ENCODE data around the gene DACH1.
A peak's percentile ranks its signal among the peaks of the same experiment; 100 is the strongest.
"Not testable (repeated sequence)": the region's sequence is repeated elsewhere in the genome, so short reads cannot be mapped to it uniquely, and the experiment has no call there.

The DACH1 gene

DNA sequence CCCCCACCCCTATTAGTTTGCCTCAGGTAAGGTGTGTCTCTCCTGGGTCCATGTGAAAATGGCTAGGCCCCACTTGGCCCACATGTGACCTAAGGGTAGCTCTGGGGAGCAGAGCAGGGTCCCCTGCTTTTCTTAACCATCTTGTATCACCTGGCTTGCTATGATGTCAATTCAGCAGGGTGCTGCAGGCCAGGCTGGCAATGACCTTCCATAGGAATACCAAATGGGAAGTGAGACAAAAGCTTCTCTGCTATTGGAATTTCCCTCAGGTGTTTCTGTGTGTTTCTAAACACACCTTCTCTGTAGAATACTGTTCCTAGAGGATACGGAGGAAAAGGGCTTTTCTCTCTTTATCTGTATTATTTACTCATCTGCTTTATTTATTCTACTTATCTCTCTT lies 35.7 kb upstream of the DACH1 start:
- no peak for DNase-seq
- H3K4me3 ChIP-seq (ENCODE audit: insufficient read depth in 1 of 2, low read depth in 1 of 2, low read length in 2 of 2) = no peak overlapping the region
- H2BK120ac ChIP-seq (ENCODE audit: low read depth, low read length) = no peak overlapping the region
- H3K4ac ChIP-seq (ENCODE audit: low read depth in 1 of 2, low read length in 2 of 2) = peak overlapping the region in 1 of 2 experiments; percentile 57
- no peak overlapping the region for H2AFZ ChIP-seq (ENCODE audit: low read depth, low read length)
- no peak overlapping the region for H2AK5ac ChIP-seq (ENCODE audit: low read length, severe bottlenecking)
- no peak overlapping the region for H2BK15ac ChIP-seq (ENCODE audit: low read depth, poor library complexity, severe bottlenecking)
- no peaks in the 10 kb centered on the region for H3K36me3 ChIP-seq (ENCODE audit: control insufficient read depth in 1 of 2, insufficient read depth in 2 of 2, low read depth in 1 of 2, low read length in 2 of 2)
- no peaks in the 10 kb centered on the region for H3K27me3 ChIP-seq (ENCODE audit: control insufficient read depth in 1 of 2, insufficient read depth in 1 of 2, low read length in 2 of 2)
- no peak overlapping the region for H3K18ac ChIP-seq (ENCODE audit: low read depth in 1 of 2, low read length in 2 of 2)
- H2BK12ac ChIP-seq (ENCODE audit: low read length in 2 of 2) = no peak overlapping the region
- no peak overlapping the region for H3K9ac ChIP-seq (ENCODE audit: low read length)
- H4K8ac ChIP-seq (ENCODE audit: low read length) = peak overlapping the region; percentile 7
- H3K4me2 ChIP-seq (ENCODE audit: low read length, poor library complexity, severe bottlenecking) = no peak overlapping the region
- H3K9me3 ChIP-seq (ENCODE audit: control insufficient read depth, low read length) = no peaks in the 10 kb centered on the region
- H3K14ac ChIP-seq (ENCODE audit: low read length in 2 of 2) = no peak overlapping the region
- H3K4me1 ChIP-seq (ENCODE audit: control insufficient read depth, insufficient read depth, low read depth, low read length) = no peaks in the 10 kb centered on the region
- no peak overlapping the region for H3K27ac ChIP-seq (ENCODE audit: low read length, poor library complexity, severe bottlenecking)
- no CpG with 5 or more reads among the region's 1 CpG for WGBS
- no peak overlapping the region for H2BK5ac ChIP-seq (ENCODE audit: low read depth, low read length, poor library complexity, severe bottlenecking)
- no peak overlapping the region for H3K23ac ChIP-seq (ENCODE audit: low read length in 2 of 2)
- H4K91ac ChIP-seq (ENCODE audit: low read length) = no peak overlapping the region
- H3K79me1 ChIP-seq (replicated peaks; ENCODE audit: low read length, poor library complexity, severe bottlenecking) = no peaks in the 10 kb centered on the region

DNA sequence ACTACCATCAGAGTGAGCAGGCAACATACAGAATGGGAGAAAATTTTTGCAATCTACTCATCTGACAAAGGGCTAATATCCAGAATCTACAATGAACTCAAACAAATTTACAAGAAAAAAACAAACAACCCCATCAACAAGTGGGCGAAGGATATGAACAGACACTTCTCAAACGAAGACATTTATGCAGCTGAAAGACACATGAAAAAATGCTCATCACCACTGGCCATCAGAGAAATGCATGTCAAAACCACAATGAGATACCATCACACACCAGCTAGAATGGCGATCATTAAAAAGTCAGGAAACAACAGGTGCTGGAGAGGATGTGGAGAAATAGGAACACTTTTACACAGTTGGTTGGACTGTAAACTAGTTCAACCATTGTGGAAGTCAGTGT lies 26.5 kb upstream of the DACH1 start:
- H3K18ac ChIP-seq (ENCODE audit: low read depth in 1 of 2, low read length in 2 of 2); H4K8ac ChIP-seq (ENCODE audit: low read length); H3K4me1 ChIP-seq (ENCODE audit: control insufficient read depth, insufficient read depth, low read depth, low read length); H3K14ac ChIP-seq (ENCODE audit: low read length in 2 of 2); H3K27ac ChIP-seq (ENCODE audit: low read length, poor library complexity, severe bottlenecking); DNase-seq; H4K91ac ChIP-seq (ENCODE audit: low read length); H3K9me3 ChIP-seq (ENCODE audit: control insufficient read depth, low read length); H3K4me2 ChIP-seq (ENCODE audit: low read length, poor library complexity, severe bottlenecking); H2AK5ac ChIP-seq (ENCODE audit: low read length, severe bottlenecking); H3K27me3 ChIP-seq (ENCODE audit: control insufficient read depth in 1 of 2, insufficient read depth in 1 of 2, low read length in 2 of 2); H2AFZ ChIP-seq (ENCODE audit: low read depth, low read length); H3K36me3 ChIP-seq (ENCODE audit: control insufficient read depth in 1 of 2, insufficient read depth in 2 of 2, low read depth in 1 of 2, low read length in 2 of 2); H2BK12ac ChIP-seq (ENCODE audit: low read length in 2 of 2); H3K4me3 ChIP-seq (ENCODE audit: insufficient read depth in 1 of 2, low read depth in 1 of 2, low read length in 2 of 2); H3K9ac ChIP-seq (ENCODE audit: low read length); H2BK5ac ChIP-seq (ENCODE audit: low read depth, low read length, poor library complexity, severe bottlenecking); H3K79me1 ChIP-seq (replicated peaks; ENCODE audit: low read length, poor library complexity, severe bottlenecking); H2BK120ac ChIP-seq (ENCODE audit: low read depth, low read length); H3K23ac ChIP-seq (ENCODE audit: low read length in 2 of 2); H2BK15ac ChIP-seq (ENCODE audit: low read depth, poor library complexity, severe bottlenecking); H3K4ac ChIP-seq (ENCODE audit: low read depth in 1 of 2, low read length in 2 of 2): not testable (repeated sequence)
- WGBS = 92% methylated on average over 2 of the region's 3 CpGs

DNA sequence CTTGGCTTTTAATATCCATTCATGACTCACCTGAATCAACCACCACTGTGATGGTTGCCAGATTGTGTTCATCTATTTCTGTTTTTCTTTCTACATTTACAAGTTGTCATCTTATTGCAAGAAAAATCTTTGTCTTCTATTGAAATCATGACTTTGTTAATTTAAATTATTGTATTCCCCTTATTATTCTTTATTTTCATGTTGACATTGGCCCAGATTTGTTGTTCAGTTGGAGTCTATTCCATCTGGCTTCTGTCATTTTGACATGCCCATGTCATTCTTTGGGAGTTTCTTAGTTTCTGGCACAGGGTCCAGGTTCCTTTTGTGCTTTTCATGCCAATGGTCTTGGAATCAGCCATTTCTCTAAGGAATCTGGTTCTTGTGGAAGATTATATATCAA lies 19.9 kb upstream of the DACH1 start:
- Histone ChIP-seq H3K4ac (ENCODE audit: low read depth in 1 of 2, low read length in 2 of 2) (no peak overlapping the region), H3K79me1 (replicated peaks; ENCODE audit: low read length, poor library complexity, severe bottlenecking) (no peaks in the 10 kb centered on the region), H4K8ac (ENCODE audit: low read length) (no peak overlapping the region), H3K9ac (ENCODE audit: low read length) (no peak overlapping the region), H2BK5ac (ENCODE audit: low read depth, low read length, poor library complexity, severe bottlenecking) (no peak overlapping the region), H3K14ac (ENCODE audit: low read length in 2 of 2) (no peak overlapping the region), H3K23ac (ENCODE audit: low read length in 2 of 2) (no peak overlapping the region), H4K91ac (ENCODE audit: low read length) (no peak overlapping the region), H2AFZ (ENCODE audit: low read depth, low read length) (no peak overlapping the region), H2BK120ac (ENCODE audit: low read depth, low read length) (no peak overlapping the region), H2BK15ac (ENCODE audit: low read depth, poor library complexity, severe bottlenecking) (no peak overlapping the region), H3K4me1 (ENCODE audit: control insufficient read depth, insufficient read depth, low read depth, low read length) (no peaks in the 10 kb centered on the region), H3K36me3 (ENCODE audit: control insufficient read depth in 1 of 2, insufficient read depth in 2 of 2, low read depth in 1 of 2, low read length in 2 of 2) (no peaks in the 10 kb centered on the region), H3K9me3 (ENCODE audit: control insufficient read depth, low read length) (peaks cover 5% of the 10 kb centered on the region), H3K18ac (ENCODE audit: low read depth in 1 of 2, low read length in 2 of 2) (no peak overlapping the region), H3K4me3 (ENCODE audit: insufficient read depth in 1 of 2, low read depth in 1 of 2, low read length in 2 of 2) (no peak overlapping the region), H3K4me2 (ENCODE audit: low read length, poor library complexity, severe bottlenecking) (no peak overlapping the region), H2BK12ac (ENCODE audit: low read length in 2 of 2) (no peak overlapping the region), H3K27ac (ENCODE audit: low read length, poor library complexity, severe bottlenecking) (no peak overlapping the region), H3K27me3 (ENCODE audit: control insufficient read depth in 1 of 2, insufficient read depth in 1 of 2, low read length in 2 of 2) (no peaks in the 10 kb centered on the region), H2AK5ac (ENCODE audit: low read length, severe bottlenecking) (no peak overlapping the region)
- DNase-seq = no peak

DNA sequence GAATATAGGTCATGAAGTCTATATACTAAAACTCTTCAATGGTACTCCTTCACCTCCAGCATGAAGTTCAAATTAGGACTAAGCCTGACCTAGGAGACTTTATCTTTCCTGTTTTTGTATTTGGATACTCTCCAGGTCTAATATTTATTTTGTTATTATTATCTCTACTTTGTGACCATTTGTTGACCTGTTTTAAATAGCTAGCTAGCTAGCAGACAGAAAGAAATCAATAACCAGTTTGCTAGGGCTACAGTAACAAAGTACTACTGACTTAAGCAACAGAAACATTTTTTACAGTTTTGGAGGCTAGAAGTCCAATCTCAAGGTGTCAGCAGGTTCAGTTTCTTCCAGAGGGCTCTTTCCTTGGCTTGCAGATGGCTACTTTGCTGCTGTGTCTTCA lies 15.1 kb upstream of the DACH1 start:
- no peak for DNase-seq
- H2BK120ac ChIP-seq (ENCODE audit: low read depth, low read length) = no peak overlapping the region
- no peak overlapping the region for H2BK15ac ChIP-seq (ENCODE audit: low read depth, poor library complexity, severe bottlenecking)
- H3K9ac ChIP-seq (ENCODE audit: low read length) = no peak overlapping the region
- H3K4me3 ChIP-seq (ENCODE audit: insufficient read depth in 1 of 2, low read depth in 1 of 2, low read length in 2 of 2) = no peak overlapping the region
- H3K4me2 ChIP-seq (ENCODE audit: low read length, poor library complexity, severe bottlenecking) = no peak overlapping the region
- no peak overlapping the region for H4K8ac ChIP-seq (ENCODE audit: low read length)
- H3K23ac ChIP-seq (ENCODE audit: low read length in 2 of 2) = no peak overlapping the region
- no peak overlapping the region for H2BK12ac ChIP-seq (ENCODE audit: low read length in 2 of 2)
- H3K14ac ChIP-seq (ENCODE audit: low read length in 2 of 2) = no peak overlapping the region
- H3K79me1 ChIP-seq (replicated peaks; ENCODE audit: low read length, poor library complexity, severe bottlenecking) = no peaks in the 10 kb centered on the region
- no peaks in the 10 kb centered on the region for H3K4me1 ChIP-seq (ENCODE audit: control insufficient read depth, insufficient read depth, low read depth, low read length)
- no peak overlapping the region for H2AK5ac ChIP-seq (ENCODE audit: low read length, severe bottlenecking)
- no peak overlapping the region for H4K91ac ChIP-seq (ENCODE audit: low read length)
- no peak overlapping the region for H3K27ac ChIP-seq (ENCODE audit: low read length, poor library complexity, severe bottlenecking)
- no peak overlapping the region for H2AFZ ChIP-seq (ENCODE audit: low read depth, low read length)
- H3K36me3 ChIP-seq (ENCODE audit: control insufficient read depth in 1 of 2, insufficient read depth in 2 of 2, low read depth in 1 of 2, low read length in 2 of 2) = no peaks in the 10 kb centered on the region
- H3K4ac ChIP-seq (ENCODE audit: low read depth in 1 of 2, low read length in 2 of 2) = no peak overlapping the region
- H3K18ac ChIP-seq (ENCODE audit: low read depth in 1 of 2, low read length in 2 of 2) = no peak overlapping the region
- no peak overlapping the region for H2BK5ac ChIP-seq (ENCODE audit: low read depth, low read length, poor library complexity, severe bottlenecking)
- H3K9me3 ChIP-seq (ENCODE audit: control insufficient read depth, low read length) = peaks cover 5% of the 10 kb centered on the region
- H3K27me3 ChIP-seq (ENCODE audit: control insufficient read depth in 1 of 2, insufficient read depth in 1 of 2, low read length in 2 of 2) = no peaks in the 10 kb centered on the region

All from mesenchymal stem cell (in vitro differentiated cells and primary cell).